ENCODE results near the gene MUSK. TPM values are rescaled to one million over a fixed set of nuclear protein-coding genes. Genes with fewer than 3 reads are reported as not detected.

MUSK gene
- 13.6 and 14.1 TPM in 2 replicates for total RNA-seq (2014; rRNA removed; shearing (Covaris generic))

DNA sequence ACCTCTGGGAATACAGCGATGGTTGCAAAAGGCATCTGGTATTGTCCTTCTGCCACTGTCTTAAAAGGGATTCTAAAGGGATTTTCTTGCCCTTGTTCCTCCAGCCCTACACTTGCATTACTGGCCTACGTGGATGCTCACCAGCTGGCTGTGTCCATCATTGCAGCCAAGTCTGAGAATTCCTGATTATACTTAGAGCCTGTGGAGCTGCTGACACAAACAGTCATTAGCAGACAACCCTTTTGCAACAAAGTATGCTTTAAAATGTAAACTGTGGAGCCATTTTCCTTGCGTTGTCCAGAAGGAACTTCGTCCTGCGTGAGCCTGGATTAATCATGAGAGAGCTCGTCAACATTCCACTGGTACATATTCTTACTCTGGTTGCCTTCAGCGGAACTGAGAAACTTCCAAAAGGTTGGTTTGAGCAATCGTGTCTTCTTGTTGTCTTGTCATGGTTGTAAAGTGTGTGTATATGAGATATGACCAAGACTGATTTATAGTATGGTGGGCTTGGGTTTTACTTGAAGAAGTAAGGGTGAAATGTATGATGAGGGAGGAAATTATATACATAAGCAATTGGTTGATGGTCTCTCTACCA is at the start of gene MUSK:
Gene MUSK (plus strand): TSS at position 222 of the 598 bp plus-strand sequence. CDS start 114 bp downstream, at position 336.
- Histone ChIP-seq H3K4me3 (peak within 1 kb of the TSS; percentile 61), H3K9me3 (replicated peaks) (no peaks in the 10 kb centered on the region), H3K27ac (peak within 1 kb of the TSS; percentile 71), H3K36me3 (no peaks in the 10 kb centered on the region), H3K4me1 (peaks cover 3% of the 10 kb centered on the region; the same call in 1 of the 2 replicates), H3K27me3 (no peaks in the 10 kb centered on the region)
- peak; percentile 93 to 97 for DNase-seq

DNA sequence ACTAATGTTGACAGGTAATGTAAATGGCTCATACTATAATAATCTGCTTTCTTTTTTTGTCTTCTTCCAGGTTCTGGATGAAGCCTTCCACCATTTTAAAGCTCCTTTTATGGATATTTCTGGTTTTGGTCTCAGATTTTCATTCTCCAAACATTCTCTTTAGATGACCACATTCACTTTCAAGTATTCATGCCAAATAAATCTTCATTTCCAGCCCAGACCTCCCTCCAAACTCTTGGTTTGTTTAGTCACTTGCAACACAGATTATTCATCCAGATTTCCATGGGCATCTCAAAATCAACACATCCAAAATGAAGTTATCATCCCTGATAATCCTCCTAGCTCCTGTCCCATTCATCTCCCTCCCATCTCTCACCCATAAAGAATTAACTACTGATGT is 48.8 kb upstream of the MUSK start:
- Histone ChIP-seq H3K36me3 (no peaks in the 10 kb centered on the region), H3K4me3 (no peak overlapping the region), H3K27ac (no peak overlapping the region), H3K9me3 (replicated peaks) (no peaks in the 10 kb centered on the region), H3K27me3 (no peaks in the 10 kb centered on the region), H3K4me1 (peaks cover 16% of the 10 kb centered on the region)
- DNase-seq: no peak

DNA sequence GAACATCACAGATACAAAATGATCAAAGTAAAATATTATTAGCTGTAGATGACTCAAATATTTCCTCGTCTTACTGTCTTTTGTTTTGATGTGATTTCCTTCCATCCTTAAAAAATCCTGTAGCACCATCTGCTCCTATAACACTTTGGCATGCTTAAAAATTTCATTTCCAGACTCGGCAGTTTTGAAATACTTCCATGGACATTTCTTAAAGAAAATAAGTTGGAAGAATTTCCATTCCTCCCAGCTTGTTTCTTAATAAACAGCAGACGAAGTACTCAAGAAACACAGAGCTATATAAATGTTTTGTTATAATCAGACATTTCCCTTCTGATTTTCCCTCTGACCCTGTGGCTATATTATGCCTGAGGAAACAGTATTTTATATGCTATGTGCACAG is 47.9 kb upstream of the MUSK start:
- no peaks in the 10 kb centered on the region for H3K27me3 ChIP-seq
- DNase-seq: no peak
- H3K9me3 ChIP-seq (replicated peaks): no peaks in the 10 kb centered on the region
- no peak overlapping the region for H3K27ac ChIP-seq
- no peaks in the 10 kb centered on the region for H3K36me3 ChIP-seq
- peaks cover 16% of the 10 kb centered on the region for H3K4me1 ChIP-seq
- H3K4me3 ChIP-seq: no peak overlapping the region

DNA sequence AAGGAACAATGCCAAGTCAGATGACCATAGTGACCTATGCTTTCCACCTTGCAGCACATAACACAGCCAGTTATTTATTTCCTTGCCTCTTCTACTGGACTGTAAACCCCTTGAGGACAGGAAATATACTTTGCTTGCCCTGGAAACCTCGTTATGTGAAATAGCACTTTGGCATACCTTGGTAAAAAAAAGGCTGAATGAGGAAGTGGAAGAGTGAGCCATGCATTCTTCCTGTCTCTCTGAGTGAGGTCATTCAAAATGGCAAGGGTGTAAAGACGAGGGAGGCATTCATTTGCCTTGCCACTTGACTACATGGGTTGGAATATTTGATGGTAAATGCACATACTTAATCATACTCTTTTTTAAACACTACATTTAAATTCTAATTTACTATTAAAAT is 46.2 kb upstream of the MUSK start:
- Histone ChIP-seq H3K27ac (no peak overlapping the region), H3K27me3 (no peaks in the 10 kb centered on the region), H3K36me3 (no peaks in the 10 kb centered on the region), H3K4me3 (no peak overlapping the region), H3K4me1 (peaks cover 13% of the 10 kb centered on the region), H3K9me3 (replicated peaks) (no peaks in the 10 kb centered on the region)
- DNase-seq: no peak

DNA sequence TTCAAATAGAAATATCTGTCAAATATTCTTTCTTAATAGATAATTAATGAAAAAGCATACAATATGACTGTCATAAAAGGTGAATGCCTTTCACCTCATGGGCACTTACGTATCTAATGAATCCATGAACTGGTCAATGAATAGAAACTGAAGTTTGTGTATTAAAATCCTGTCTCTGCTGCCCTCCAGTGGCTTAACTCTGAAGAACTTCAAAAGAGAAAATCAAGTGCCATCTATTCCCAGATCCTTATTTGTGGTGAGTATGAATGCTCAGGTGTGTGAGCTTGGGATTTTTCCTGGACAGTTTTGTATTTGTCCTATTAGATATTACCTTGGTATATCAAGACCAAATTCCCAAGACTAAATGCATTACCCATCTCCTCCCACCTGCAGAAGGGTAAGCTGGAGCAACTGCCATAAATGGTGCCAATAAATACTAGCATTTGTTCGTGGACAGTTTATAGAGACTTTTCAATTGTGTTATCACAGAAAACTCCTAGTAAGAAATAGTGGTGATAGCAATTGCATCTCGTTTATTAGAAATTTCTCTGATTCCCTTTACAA is 45.0 kb upstream of the MUSK start:
- H3K4me1 ChIP-seq: peaks cover 13% of the 10 kb centered on the region
- no peak overlapping the region for H3K4me3 ChIP-seq
- H3K9me3 ChIP-seq (replicated peaks): no peaks in the 10 kb centered on the region
- no peaks in the 10 kb centered on the region for H3K27me3 ChIP-seq
- peak; percentile 49 to 85 for DNase-seq
- no peak overlapping the region for H3K27ac ChIP-seq
- no peaks in the 10 kb centered on the region for H3K36me3 ChIP-seq

DNA sequence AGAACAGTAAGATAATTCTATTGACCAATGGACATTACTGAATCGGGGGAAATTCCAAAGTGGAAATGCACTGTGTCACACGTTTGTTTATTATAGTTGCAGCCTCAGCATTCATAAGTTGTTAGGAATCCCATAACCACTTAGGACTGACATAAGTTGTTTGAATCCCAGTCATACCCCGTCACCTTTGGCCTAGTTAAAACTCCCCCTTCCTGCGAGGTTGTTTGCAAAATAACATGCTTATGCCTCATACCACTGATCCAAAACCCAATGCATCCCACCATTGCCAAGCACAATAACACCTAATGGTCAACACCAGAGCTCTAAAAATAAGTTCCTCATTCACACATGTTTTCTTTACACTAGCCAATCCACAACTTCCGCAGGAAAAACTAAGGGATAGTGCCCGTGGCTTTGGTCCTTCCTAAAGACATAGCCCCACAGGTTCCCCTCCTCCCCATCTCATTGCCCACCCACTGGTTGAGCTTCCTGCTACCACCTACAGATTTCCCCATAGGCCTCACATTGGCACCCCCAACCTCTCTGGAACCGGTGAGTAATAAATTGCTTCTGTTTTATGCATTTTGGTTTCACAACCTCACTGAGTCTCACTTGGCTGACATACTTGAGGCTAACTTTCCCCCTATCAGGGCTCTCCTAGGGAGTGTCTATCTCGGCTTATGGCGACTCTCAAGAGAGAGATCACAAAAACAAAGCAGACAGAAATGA is 42.3 kb upstream of the MUSK start:
- Histone ChIP-seq H3K36me3 (no peaks in the 10 kb centered on the region), H3K9me3 (replicated peaks) (no peaks in the 10 kb centered on the region), H3K4me1 (peaks cover 13% of the 10 kb centered on the region), H3K27ac (no peak overlapping the region), H3K27me3 (no peaks in the 10 kb centered on the region), H3K4me3 (no peak overlapping the region)
- no peak for DNase-seq

DNA sequence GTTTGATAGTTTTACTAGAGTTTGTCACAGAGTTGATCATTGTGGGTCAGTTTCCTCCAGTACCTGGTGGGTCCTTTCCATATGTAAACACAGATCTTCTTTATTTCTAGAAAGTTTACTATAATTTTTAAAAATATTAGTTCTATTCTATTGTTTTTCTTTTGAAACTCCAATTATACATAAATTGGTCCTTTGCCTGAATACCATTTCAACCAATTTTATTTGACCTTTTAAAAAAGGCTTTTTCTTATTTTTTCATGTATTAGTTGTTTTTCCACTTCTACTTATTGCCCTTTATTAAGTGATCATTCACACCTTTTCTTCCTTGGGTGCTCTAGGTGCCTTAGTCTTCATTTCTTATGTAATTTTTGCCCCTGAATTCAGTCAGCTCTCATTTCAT is 33.0 kb upstream of the MUSK start:
- no peaks in the 10 kb centered on the region for H3K27me3 ChIP-seq
- no peak for DNase-seq
- no peak overlapping the region for H3K27ac ChIP-seq
- H3K4me3 ChIP-seq: no peak overlapping the region
- no peaks in the 10 kb centered on the region for H3K36me3 ChIP-seq
- no peaks in the 10 kb centered on the region for H3K4me1 ChIP-seq
- peaks cover 7% of the 10 kb centered on the region for H3K9me3 ChIP-seq (replicated peaks)

DNA sequence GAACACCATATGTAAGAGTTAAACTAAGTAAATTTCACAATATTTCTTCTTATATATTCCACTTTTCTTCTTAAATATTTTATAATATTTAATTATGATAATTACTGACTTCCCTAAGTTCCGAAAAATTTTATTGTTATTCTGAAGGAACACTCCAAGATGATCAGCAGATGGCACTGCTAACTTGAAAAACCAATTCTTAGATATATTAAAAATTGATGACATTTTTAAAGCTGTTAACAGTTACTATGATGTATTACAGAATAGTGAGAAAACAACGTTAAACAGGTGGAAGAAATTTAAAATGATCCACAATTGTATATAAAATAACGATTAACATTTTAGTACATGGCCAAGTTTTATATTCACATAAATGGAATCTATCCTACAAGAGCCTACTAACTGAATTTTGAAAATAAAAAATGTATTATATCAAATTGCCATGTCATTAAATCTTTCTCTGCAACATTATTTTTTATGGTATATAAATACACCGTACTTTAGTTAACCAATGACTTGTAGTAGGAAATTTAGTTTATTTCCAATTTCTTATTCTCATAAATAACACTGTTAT is 30.1 kb upstream of the MUSK start:
- Histone ChIP-seq H3K4me3 (no peak overlapping the region), H3K27ac (no peak overlapping the region), H3K4me1 (no peaks in the 10 kb centered on the region), H3K27me3 (no peaks in the 10 kb centered on the region), H3K9me3 (replicated peaks) (peaks cover 7% of the 10 kb centered on the region), H3K36me3 (no peaks in the 10 kb centered on the region)
- peak in 1 of 2 experiments; percentile 62 for DNase-seq

DNA sequence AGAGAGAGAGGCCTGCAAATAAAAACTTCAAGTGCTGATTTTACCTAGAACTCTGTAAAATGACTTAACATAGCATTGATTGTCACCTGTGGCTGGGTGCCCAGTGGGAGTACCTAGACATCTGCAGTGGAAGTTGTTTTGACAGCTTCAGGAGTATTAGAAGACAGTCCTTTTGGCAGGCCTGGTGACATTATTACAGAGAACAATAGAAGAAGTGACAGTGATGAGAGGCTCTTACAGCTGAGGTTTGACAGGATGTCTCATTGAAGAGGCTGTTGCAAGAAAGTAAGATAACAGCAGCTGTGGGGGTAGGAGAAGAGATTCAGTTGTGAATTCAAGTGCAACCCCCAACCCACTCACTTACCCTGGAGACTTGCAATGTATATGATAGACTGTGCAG is 27.9 kb upstream of the MUSK start:
- Histone ChIP-seq H3K4me1 (no peaks in the 10 kb centered on the region), H3K9me3 (replicated peaks) (peaks cover under 1% of the 10 kb centered on the region; the same call in 1 of the 2 replicates), H3K4me3 (no peak overlapping the region), H3K27ac (no peak overlapping the region), H3K27me3 (no peaks in the 10 kb centered on the region), H3K36me3 (no peaks in the 10 kb centered on the region)
- no peak for DNase-seq

DNA sequence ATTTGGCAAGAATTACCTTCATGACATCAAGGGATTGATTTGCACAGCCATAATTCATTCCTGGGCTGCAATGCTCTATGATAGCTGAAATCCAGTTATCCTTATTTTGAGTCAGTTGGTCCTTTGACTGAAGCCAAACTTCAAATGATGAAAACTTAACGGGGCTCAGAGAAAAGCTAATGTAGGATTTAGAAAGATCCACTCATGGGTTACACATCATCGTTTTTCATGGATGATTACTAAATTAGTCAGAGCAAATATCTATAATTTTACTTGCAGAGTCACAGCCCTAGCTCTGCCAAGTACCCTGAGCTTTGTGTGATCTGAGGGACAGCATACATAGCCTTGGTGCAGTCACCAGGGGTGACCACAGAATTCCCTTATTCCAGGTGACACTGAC is 27.3 kb upstream of the MUSK start:
- no peaks in the 10 kb centered on the region for H3K36me3 ChIP-seq
- DNase-seq: no peak
- no peak overlapping the region for H3K4me3 ChIP-seq
- H3K27ac ChIP-seq: no peak overlapping the region
- no peaks in the 10 kb centered on the region for H3K4me1 ChIP-seq
- peaks cover 2% of the 10 kb centered on the region; the same call in 1 of the 2 replicates for H3K9me3 ChIP-seq (replicated peaks)
- no peaks in the 10 kb centered on the region for H3K27me3 ChIP-seq

DNA sequence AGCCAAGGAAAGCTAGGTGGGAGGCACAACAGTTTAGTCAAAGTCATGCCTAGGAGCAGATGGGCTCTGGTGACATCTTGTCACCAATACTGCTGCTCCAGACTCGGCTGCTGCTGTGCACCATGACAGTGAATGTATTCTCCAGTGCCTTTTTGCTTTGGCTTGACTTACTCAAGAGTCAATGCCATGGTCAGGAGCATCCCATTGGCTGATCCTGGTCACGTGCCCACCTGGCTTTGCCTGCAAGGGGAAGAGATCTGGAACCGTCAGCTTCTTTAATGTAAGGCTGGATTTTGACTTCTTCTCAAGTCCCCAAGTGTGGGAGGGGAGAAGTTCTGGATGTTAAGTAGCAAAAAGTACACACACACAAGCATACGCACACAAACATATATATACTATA is 19.9 kb upstream of the MUSK start:
- no peak overlapping the region for H3K4me3 ChIP-seq
- DNase-seq: no peak
- H3K27ac ChIP-seq: no peak overlapping the region
- H3K9me3 ChIP-seq (replicated peaks): peaks cover 2% of the 10 kb centered on the region; the same call in 1 of the 2 replicates
- H3K27me3 ChIP-seq: no peaks in the 10 kb centered on the region
- peaks cover 11% of the 10 kb centered on the region; the same call in 1 of the 2 replicates for H3K4me1 ChIP-seq
- no peaks in the 10 kb centered on the region for H3K36me3 ChIP-seq

DNA sequence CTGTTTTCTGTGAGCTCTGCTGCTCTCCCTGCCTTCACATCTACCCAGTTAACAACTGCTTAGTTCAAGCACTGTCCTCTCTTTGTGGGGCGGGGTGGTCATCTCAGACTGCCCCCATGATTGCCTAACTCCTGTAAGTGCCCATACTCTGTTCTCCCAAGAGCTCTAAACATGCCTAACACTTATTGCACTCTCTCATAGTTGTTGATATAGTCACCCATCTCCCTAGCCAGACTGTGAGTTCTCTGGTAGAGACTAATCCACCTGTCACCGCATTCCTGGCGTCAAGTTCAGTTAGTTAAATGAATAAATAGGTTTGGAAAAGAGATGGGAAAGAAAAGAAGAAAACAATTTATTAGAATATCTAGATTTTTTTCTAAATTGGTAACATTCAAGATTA is 18.3 kb upstream of the MUSK start:
- no peak overlapping the region for H3K4me3 ChIP-seq
- DNase-seq: no peak
- no peaks in the 10 kb centered on the region for H3K36me3 ChIP-seq
- no peak overlapping the region for H3K27ac ChIP-seq
- 0 out of 2 replicates have a peak, but pooled peaks cover 2% of the 10 kb centered on the region for H3K9me3 ChIP-seq (replicated peaks)
- H3K27me3 ChIP-seq: no peaks in the 10 kb centered on the region
- H3K4me1 ChIP-seq: peaks cover 11% of the 10 kb centered on the region; the same call in 1 of the 2 replicates

DNA sequence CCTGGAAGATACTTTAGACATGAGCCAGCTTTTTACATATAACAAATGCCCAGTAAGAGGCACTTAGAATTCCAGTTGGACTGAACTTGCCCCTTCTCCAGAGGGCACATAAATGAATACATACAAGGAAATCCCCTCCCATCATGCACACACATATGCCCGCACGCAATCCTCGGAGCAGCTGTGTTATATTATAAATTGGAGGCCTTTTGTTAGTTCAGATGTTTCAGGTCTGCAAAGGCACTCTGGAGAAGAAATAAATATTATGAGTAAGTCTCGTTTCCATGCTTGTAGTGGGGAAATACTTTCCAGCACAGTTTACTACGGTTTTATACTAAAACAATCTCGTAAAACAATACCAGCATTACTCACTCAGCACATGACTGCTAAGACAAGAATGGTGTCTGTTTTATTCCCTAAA is 17.6 kb upstream of the MUSK start:
- Histone ChIP-seq H3K9me3 (replicated peaks) (0 out of 2 replicates have a peak, but pooled peaks cover 2% of the 10 kb centered on the region), H3K4me1 (peaks cover 11% of the 10 kb centered on the region; the same call in 1 of the 2 replicates), H3K4me3 (no peak overlapping the region), H3K27me3 (no peaks in the 10 kb centered on the region), H3K36me3 (no peaks in the 10 kb centered on the region), H3K27ac (no peak overlapping the region)
- DNase-seq: no peak

DNA sequence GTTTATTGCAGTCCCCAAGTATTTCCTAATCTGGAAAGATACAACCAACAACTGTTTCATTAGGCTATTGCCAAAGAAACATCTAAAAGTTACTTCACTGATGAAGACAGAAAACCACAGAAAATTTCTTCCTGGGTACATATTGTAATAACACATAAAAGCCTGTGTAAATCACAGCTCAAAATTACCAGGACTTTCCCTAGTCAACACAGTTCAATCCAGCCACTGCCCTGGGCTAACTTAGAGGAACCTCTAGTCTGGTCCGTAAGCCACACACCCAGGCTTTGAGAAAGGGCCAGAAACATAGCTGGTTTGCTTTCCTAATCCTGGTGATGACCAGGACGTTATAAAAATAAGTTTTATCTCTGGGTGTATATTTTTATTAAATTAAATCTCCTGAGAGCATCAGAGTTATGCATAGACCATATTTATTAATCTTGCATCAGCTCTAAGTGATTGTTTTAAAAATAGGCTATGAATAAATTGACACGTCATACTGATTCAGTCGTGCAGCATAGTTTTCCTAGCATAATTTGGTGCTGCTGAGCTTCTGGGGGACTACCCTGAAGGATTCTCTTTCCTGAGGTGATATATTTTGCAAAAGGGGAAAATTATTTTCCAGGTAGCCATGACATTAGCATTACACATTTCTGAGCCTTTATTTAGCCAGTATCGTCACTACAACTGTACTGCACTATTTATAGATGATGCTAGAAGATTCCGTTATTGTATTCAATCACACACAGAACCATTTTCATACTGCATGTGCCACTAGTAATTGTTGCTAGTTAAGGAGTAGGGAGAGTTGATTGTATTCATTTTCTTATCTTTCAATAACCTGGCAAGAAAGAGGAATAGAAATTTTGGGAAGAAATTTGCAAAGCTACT is 12.6 kb upstream of the MUSK start:
- Histone ChIP-seq H3K4me3 (no peak overlapping the region), H3K27ac (no peak overlapping the region), H3K9me3 (replicated peaks) (no peaks in the 10 kb centered on the region; the same call in 1 of the 2 replicates), H3K27me3 (no peaks in the 10 kb centered on the region), H3K4me1 (no peaks in the 10 kb centered on the region), H3K36me3 (no peaks in the 10 kb centered on the region)
- DNase-seq: no peak
